Parathyroid adenoma (tissue), 2 donors: ENCODE data around the gene PIK3C3.

Experiments
- H2AFZ ChIP-seq: fragments of 300-600 bp; sonication (generic); one replicate; pipeline ENCODE4 v1.7.0; 2017; ENCODE audit warnings: antibody characterized with exemption, mild to moderate bottlenecking
- H3K27ac ChIP-seq: fragments of 300-600 bp; sonication (generic); one replicate; pipeline ENCODE4 v1.7.0; 2017
- H3K27me3 ChIP-seq: fragments of 300-600 bp; sonication (generic); one replicate; pipeline ENCODE4 v1.7.0; 2017; ENCODE audit warnings: low read length; ENCODE audit not compliant: control insufficient read depth, insufficient read depth
- H3K36me3 ChIP-seq: fragments of 300-600 bp; sonication (generic); one replicate; pipeline ENCODE4 v1.7.0; 2017; ENCODE audit warnings: low read length; ENCODE audit not compliant: control insufficient read depth, insufficient read depth
- H3K4me1 ChIP-seq: fragments of 300-600 bp; sonication (generic); one replicate; pipeline ENCODE4 v1.7.0; 2017; ENCODE audit warnings: control low read depth
- H3K4me2 ChIP-seq: fragments of 300-600 bp; sonication (generic); one replicate; pipeline ENCODE4 v1.7.0; 2017; ENCODE audit warnings: low read length
- H3K4me3 ChIP-seq: fragments of 300-600 bp; sonication (generic); one replicate; pipeline ENCODE4 v1.7.0; 2017; ENCODE audit warnings: low read depth, low read length
- H3K79me2 ChIP-seq: fragments of 300-600 bp; sonication (generic); one replicate; pipeline ENCODE4 v1.7.0; 2017; ENCODE audit warnings: control low read depth
- H3K9ac ChIP-seq: fragments of 300-600 bp; sonication (generic); one replicate; pipeline ENCODE4 v1.7.0; 2017; ENCODE audit warnings: mild to moderate bottlenecking
- H3K9me3 ChIP-seq: fragments of 300-600 bp; sonication (generic); one replicate; pipeline ENCODE4 v1.7.0; 2017; ENCODE audit warnings: low read length; ENCODE audit not compliant: control insufficient read depth
- TF ChIP-seq, protein P1 (sequence below): fragments of 300-600 bp; sonication (generic); IDR thresholded peaks from one replicate; pipeline ENCODE4 v1.7.0; 2017; ENCODE audit warnings: antibody characterized with exemption, mild to moderate bottlenecking
- donor health status: primary hyperparathyroidism.

The PIK3C3 gene

DNA sequence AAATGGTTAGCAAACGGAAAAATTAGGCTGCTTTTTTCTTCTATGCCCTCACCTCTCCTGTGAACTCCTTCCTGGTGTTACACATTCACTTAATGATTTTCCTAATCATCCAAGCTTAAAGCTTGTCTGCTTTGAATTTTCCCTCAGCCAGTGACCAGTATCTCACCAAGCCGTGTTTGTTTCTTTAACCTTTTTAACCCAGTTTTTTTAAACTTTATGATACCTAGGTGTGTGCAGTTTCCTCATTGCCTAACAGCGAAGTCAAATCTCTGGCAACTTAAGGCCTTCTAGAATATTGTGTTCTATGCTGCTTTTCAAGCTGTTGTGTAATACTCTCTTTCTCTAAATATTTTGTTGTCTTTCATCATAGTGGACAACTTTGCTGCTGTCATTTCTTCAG, 113.0 kb downstream of the PIK3C3 start:
- Histone ChIP-seq H3K9ac (no peak overlapping the region), H3K9me3 (no peaks in the 10 kb centered on the region), H3K27me3 (no peaks in the 10 kb centered on the region), H3K36me3 (no peaks in the 10 kb centered on the region), H3K27ac (no peak overlapping the region), H3K4me2 (no peak overlapping the region), H3K79me2 (no peaks in the 10 kb centered on the region), H3K4me1 (no peaks in the 10 kb centered on the region), H3K4me3 (no peak overlapping the region), H2AFZ (no peak overlapping the region)
- TF ChIP-seq, protein P1, sequence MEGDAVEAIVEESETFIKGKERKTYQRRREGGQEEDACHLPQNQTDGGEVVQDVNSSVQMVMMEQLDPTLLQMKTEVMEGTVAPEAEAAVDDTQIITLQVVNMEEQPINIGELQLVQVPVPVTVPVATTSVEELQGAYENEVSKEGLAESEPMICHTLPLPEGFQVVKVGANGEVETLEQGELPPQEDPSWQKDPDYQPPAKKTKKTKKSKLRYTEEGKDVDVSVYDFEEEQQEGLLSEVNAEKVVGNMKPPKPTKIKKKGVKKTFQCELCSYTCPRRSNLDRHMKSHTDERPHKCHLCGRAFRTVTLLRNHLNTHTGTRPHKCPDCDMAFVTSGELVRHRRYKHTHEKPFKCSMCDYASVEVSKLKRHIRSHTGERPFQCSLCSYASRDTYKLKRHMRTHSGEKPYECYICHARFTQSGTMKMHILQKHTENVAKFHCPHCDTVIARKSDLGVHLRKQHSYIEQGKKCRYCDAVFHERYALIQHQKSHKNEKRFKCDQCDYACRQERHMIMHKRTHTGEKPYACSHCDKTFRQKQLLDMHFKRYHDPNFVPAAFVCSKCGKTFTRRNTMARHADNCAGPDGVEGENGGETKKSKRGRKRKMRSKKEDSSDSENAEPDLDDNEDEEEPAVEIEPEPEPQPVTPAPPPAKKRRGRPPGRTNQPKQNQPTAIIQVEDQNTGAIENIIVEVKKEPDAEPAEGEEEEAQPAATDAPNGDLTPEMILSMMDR: no peak

DNA sequence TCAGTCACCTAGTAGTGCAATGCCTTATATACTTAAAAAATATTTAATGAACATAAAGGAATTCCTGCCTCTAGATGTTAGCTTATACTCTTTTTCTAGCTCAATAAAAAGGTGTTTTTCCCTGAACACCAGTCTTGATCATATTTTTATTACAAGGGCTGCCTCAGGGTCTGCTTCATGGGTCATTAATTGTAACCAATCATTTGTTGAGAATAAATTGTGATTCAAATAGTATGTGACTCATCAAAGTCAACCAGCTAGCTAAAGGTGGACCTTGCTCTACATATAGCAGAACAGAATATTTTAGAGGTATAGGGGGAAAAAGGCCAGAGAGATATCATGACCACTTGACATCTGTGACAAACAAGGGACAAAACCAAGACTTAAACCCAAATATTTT, 114.0 kb downstream of the PIK3C3 start:
- Histone ChIP-seq H2AFZ (no peak overlapping the region), H3K9ac (no peak overlapping the region), H3K27me3 (no peaks in the 10 kb centered on the region), H3K79me2 (no peaks in the 10 kb centered on the region), H3K36me3 (no peaks in the 10 kb centered on the region), H3K4me3 (no peak overlapping the region), H3K9me3 (no peaks in the 10 kb centered on the region), H3K4me1 (no peaks in the 10 kb centered on the region), H3K27ac (no peak overlapping the region), H3K4me2 (no peak overlapping the region)
- TF ChIP-seq, protein P1: no peak

DNA sequence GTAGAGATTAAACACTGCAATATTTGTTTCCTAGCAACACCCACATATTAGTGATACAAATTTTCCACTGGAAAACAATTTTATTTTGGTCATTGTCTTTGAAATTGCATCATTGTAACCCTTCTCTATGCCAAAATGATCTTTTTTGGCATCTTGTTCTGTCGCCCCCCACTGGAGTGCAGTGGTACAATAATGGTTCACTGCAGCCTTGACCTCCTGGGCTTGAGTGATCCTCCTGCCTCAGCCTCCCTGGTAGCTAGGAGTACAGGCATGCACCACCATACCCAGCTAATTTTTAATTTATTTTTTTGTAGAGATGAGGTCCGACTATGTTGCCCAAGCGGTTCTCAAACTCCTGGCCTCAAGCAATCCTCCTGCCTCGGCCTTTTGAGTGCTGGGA, 117.4 kb downstream of the PIK3C3 start:
- Histone ChIP-seq H2AFZ (no peak overlapping the region), H3K79me2 (no peaks in the 10 kb centered on the region), H3K4me3 (no peak overlapping the region), H3K36me3 (no peaks in the 10 kb centered on the region), H3K27ac (no peak overlapping the region), H3K9ac (no peak overlapping the region), H3K9me3 (no peaks in the 10 kb centered on the region), H3K27me3 (no peaks in the 10 kb centered on the region), H3K4me2 (no peak overlapping the region), H3K4me1 (no peaks in the 10 kb centered on the region)
- TF ChIP-seq, protein P1: no peak

DNA sequence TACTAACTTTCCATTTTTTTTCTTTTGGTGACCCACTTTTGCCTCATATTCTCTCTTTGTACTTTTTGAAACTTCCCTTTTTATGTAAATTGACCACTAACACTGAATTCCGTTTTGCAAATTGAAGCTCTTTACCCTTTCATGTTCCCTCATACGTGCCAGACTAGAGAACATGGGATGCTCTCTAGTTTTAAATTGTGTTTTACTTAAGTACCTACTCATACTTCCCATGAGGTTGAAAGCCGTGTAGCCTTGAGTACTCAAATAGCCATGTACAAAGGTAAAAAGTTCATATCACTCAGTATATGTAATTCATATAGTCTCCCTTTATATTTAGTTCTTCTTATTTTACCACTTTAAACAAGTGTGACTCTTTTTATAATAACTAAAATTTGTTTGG, 119.7 kb downstream of the PIK3C3 start:
- no peak overlapping the region for H3K9ac ChIP-seq
- no peaks in the 10 kb centered on the region for H3K9me3 ChIP-seq
- H3K4me2 ChIP-seq: no peak overlapping the region
- H3K36me3 ChIP-seq: no peaks in the 10 kb centered on the region
- H3K27ac ChIP-seq: no peak overlapping the region
- no peaks in the 10 kb centered on the region for H3K79me2 ChIP-seq
- H3K4me1 ChIP-seq: no peaks in the 10 kb centered on the region
- no peak overlapping the region for H3K4me3 ChIP-seq
- H2AFZ ChIP-seq: no peak overlapping the region
- H3K27me3 ChIP-seq: no peaks in the 10 kb centered on the region
- TF ChIP-seq, protein P1: no peak

DNA sequence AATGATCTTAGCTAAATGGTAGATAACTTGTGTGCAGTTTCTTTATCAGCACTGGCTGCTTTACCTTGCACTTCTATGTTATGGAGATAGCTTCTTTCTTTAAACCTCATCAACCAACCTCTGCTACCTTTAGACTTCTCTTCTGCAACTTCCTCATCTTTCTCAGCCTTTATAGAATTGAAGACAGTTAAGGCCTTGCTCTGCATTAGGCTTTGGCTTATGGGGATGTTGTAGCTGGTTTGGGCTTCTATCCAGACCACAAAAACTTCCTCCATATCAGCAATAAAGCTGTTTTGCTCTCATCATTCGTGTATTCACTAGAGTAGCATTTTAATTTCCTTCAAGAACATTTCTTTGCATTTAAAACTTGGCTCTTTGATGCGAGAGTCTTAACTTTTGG, 123.7 kb downstream of the PIK3C3 start:
- no peak overlapping the region for H2AFZ ChIP-seq
- no peaks in the 10 kb centered on the region for H3K36me3 ChIP-seq
- H3K27me3 ChIP-seq: no peaks in the 10 kb centered on the region
- no peak overlapping the region for H3K27ac ChIP-seq
- H3K9me3 ChIP-seq: no peaks in the 10 kb centered on the region
- H3K4me3 ChIP-seq: no peak overlapping the region
- H3K9ac ChIP-seq: no peak overlapping the region
- no peaks in the 10 kb centered on the region for H3K79me2 ChIP-seq
- no peak overlapping the region for H3K4me2 ChIP-seq
- H3K4me1 ChIP-seq: no peaks in the 10 kb centered on the region
- TF ChIP-seq, protein P1: no peak
